ENCODE measurements around the gene GPC6.

DNA sequence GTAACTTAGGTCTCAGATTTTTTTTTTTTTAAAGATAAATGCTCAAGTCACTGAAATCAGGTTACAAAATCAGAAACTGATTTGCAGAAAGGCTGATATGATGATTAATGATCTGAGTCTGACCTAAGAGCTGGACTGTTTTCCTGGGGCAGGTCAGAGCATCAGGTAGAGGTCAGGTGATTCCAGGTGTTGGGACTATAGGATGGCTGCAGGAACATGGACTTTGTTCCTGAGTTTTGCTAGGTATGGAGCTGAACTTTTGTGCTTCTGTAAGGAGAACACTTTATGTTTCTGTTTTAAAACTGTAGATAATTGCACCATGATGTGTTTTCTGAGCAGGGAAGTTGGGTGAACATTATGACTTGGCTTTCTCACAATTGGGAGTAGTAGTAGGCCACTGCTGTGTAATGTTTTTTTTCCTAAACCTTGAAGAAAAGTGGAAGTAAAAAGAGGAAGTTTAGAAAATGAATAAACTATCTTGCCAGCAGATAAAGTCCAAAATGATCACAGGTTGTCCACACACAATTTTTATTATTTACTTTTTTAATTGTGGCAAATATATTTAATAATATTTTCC lies 955.7 kb downstream of the GPC6 start:
- TF ChIP-seq POLR2A (IDR thresholded peaks at IDR 0.05; ENCODE audit: low read depth, low read length) (no peak), POLR2AphosphoS5 (IDR thresholded peaks at IDR 0.05; ENCODE audit: low read depth, low read length) (no peak), TAF1 (IDR thresholded peaks at IDR 0.05; ENCODE audit: borderline replicate concordance, low read depth, low read length) (no peak)
